GM12865 (cell line): ENCODE results near the gene DTHD1.

Source experiments
- DNase-seq: peaks from one replicate; pipeline ENCODE4 v3.0.0; 2010; ENCODE audit warnings: low read depth
- H3K4me3 ChIP-seq: 2 replicates; pipeline ENCODE4 v1.5.1; 2011; ENCODE audit warnings: mild to moderate bottlenecking, low read depth, low read length, control low read depth
- TF ChIP-seq, protein P1 (sequence below): IDR thresholded peaks from 2 replicates; pipeline ENCODE4 v1.5.1; 2011; ENCODE audit warnings: low read length, control low read depth, low read depth, inconsistent platforms; ENCODE audit not compliant: insufficient read depth; ENCODE audit errors: missing control alignments

Gene DTHD1

DNA sequence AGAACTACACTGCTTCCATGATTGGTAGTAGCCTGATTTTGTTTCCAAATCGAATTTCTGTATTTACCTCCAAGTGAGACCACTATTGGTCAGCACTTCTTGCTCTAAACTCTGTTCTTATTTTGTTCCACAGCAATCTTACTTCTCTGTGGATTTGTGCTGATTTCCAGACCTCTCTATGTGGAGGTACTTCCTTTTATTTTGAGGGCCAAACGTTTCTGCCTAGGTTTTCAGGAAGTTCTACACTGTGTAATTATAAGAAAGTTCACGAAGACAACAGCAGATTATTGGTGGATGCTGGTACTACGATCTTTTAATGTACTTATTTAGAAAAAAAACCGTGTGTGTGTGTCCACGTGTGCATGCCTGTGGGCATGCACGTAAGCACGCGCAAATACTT, 46.7 kb downstream of the DTHD1 start:
- TF ChIP-seq, protein P1, sequence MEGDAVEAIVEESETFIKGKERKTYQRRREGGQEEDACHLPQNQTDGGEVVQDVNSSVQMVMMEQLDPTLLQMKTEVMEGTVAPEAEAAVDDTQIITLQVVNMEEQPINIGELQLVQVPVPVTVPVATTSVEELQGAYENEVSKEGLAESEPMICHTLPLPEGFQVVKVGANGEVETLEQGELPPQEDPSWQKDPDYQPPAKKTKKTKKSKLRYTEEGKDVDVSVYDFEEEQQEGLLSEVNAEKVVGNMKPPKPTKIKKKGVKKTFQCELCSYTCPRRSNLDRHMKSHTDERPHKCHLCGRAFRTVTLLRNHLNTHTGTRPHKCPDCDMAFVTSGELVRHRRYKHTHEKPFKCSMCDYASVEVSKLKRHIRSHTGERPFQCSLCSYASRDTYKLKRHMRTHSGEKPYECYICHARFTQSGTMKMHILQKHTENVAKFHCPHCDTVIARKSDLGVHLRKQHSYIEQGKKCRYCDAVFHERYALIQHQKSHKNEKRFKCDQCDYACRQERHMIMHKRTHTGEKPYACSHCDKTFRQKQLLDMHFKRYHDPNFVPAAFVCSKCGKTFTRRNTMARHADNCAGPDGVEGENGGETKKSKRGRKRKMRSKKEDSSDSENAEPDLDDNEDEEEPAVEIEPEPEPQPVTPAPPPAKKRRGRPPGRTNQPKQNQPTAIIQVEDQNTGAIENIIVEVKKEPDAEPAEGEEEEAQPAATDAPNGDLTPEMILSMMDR: no peak
- no peak overlapping the region for H3K4me3 ChIP-seq
- DNase-seq: no peak

DNA sequence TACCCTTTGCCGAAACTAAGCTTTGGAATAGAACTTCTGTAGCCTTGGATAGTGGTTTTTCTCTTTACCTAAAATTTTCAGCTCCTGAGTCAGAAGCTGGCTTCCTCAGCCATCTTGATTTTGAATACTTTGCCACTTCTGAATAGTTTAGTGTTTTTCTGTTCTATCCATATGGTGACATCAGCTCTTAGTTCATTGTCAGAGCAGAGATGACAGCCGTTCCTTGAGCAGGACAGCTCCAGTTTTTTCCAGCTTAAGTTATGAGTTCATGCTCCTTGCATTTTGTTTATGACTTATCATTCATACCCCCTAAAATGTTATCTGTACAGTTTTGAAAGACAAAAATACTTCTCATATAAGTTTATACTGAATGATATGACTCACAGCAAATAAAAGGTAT, 47.8 kb downstream of the DTHD1 start:
- H3K4me3 ChIP-seq: no peak overlapping the region
- DNase-seq: no peak
- TF ChIP-seq, protein P1: no peak

DNA sequence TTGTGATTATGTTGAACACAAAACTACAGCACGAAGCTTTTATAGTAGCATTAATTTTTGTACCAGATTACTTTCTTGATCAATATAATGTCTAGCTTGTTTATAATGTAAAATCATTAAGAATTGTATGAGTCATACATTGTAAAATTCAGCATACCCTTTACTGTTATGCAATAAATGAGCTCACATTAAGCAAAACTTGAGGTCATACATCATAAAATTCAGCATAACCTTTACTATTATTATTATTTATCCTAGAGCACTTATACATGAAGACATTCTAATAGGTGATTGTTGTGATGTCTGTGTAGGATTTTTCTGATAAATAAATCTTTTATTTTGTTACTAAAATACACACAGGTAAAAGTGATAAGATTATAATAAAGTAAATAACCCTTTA, 49.4 kb downstream of the DTHD1 start:
- no peak overlapping the region for H3K4me3 ChIP-seq
- DNase-seq: no peak
- TF ChIP-seq, protein P1: no peak

DNA sequence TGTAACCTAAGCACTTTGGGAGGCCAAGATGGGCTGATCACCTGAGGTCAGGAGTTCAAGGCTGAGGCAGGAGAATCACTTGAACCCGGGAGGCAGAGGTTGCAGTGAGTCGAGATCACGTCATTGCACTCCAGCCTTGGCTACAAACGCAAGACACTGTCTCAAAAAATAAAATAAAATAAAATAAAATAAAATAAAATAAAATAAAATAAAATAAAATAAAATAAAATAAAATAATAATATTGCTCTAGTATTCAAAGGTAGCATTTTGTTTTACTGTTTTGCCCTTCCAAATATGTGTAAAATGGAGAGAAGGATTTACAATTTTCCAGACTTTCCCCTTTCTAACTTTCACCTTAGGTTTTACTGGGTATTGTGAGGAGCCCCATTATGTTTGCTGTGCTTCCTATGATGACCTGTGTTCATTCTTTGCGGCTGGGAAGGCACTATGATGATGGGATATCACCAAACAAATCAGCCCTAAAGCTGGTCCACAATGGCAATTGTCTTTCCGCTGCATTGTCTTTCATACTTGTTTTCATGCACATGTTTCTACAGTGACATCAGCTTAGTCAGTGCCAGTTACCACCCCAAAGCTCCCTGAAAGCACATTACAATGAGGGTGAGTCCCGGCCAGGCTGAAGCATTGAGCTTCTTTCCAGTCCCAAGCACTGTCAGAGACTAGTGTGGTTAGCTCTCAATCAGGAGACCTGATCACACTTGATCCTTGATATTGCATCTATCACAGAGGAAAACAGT, 50.8 kb downstream of the DTHD1 start:
- TF ChIP-seq, protein P1: no peak
- H3K4me3 ChIP-seq: no peak overlapping the region
- peak; percentile 83 for DNase-seq

DNA sequence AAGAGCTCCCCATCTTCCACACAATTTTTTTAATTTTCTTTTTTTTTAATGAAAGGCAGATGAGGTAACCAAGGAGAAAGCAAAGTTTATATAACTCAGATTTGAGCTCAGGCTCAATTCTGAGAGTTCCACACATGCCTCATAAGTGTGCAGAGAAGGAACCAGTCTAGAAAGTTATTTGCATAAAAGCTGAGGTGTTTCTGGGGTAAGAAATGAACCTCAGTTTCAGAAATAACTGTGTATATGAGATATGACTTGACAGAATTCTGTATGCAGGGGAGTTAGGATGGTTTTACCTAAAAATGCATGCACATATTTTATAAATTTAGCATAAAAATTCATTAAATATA, 51.3 kb downstream of the DTHD1 start:
- no peak overlapping the region for H3K4me3 ChIP-seq
- DNase-seq: peak; percentile 84
- TF ChIP-seq, protein P1: no peak

DNA sequence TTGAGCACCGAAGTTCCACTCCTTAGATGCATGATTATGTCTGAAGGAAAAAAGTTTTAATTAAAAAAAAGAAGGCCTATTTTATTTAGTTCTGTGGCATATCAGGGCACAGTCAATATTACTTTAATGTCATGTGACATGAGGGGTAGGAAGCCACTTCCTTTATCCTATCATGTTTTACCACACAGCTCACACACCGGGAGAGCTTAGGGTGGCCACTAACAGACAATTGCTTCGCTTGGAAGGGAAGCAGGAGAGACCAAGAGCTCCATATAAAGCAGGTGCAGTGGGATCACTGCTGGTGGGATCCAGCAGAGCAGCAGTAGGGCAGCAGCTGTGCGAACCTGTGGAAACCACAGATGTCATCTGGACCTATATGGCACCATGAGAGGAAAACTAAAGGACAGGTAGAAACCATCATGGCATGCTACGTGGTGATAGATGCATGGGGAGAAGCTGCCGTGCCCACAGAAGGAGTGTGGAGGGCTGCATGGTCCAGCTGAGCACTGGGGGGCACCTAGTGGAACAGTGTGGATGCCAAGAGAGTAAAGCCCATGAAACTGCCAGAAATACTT, 52.0 kb downstream of the DTHD1 start:
- no peak overlapping the region for H3K4me3 ChIP-seq
- DNase-seq: no peak
- TF ChIP-seq, protein P1: no peak

DNA sequence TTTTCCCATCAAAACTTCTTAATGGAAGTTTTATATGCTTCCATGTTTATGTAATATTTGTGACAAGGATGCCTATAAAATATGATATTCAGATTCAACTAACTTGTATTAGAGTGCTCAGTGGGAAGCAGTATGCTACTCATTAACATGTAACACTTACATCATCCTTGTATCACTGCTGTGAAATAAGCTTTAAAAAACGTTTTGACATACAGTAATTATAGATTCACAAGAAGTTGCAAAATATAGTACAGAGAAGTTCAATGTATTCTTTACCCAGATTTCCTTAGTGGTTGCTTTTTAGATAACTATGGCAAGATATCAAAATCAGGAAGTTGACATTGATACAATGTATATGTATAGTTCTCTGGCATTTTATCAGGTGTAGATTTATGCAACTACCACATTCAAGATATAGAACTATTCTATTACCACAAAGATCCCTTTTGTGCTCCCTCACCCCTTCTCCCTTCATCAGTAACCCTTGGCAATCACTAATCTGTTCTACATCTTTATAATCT, 56.3 kb downstream of the DTHD1 start:
- TF ChIP-seq, protein P1: no peak
- H3K4me3 ChIP-seq: no peak overlapping the region
- no peak for DNase-seq
